H9 (cell line): ENCODE data around the gene RGS13. TPM values are rescaled to one million over a fixed set of nuclear protein-coding genes. Genes with fewer than 3 reads are reported as not detected.

Experiments used
- DNase-seq: peaks from one replicate; pipeline ENCODE4 v3.0.0-alpha.2; 2017
- H2AFZ ChIP-seq: one replicate; pipeline ENCODE4 v1.6.1; 2013; ENCODE audit warnings: mild to moderate bottlenecking, low read length, control low read depth, moderate library complexity
- H2AK5ac ChIP-seq: 2 replicates; pipeline ENCODE4 v1.6.1; 2013; ENCODE audit warnings: low read length, control low read depth, mixed read lengths; ENCODE audit not compliant: insufficient read length
- H2BK120ac ChIP-seq: one replicate; pipeline ENCODE4 v1.6.1; 2013; ENCODE audit warnings: low read depth, mild to moderate bottlenecking, low read length, control low read depth, inconsistent platforms; ENCODE audit not compliant: poor library complexity, severe bottlenecking
- H2BK12ac ChIP-seq: 2 replicates; pipeline ENCODE4 v1.6.1; 2013; ENCODE audit warnings: low read length, control low read depth, mixed read lengths, low read depth; ENCODE audit not compliant: insufficient read length
- H2BK15ac ChIP-seq: 2 replicates; pipeline ENCODE4 v1.6.1; 2013; ENCODE audit warnings: low read depth, low read length, control low read depth
- H2BK20ac ChIP-seq: one replicate; pipeline ENCODE4 v1.6.1; 2013; ENCODE audit warnings: low read depth, mild to moderate bottlenecking, low read length, control low read depth, inconsistent platforms; ENCODE audit not compliant: poor library complexity, severe bottlenecking
- H2BK5ac ChIP-seq: 2 replicates; pipeline ENCODE4 v1.6.1; 2013; ENCODE audit warnings: low read length, control low read depth, mixed read lengths; ENCODE audit not compliant: insufficient read length
- H3K14ac ChIP-seq: 2 replicates; pipeline ENCODE4 v1.6.1; 2013; ENCODE audit warnings: low read length, control low read depth; ENCODE audit not compliant: insufficient read depth
- H3K18ac ChIP-seq: 2 replicates; pipeline ENCODE4 v1.6.1; 2013; ENCODE audit warnings: low read depth, mild to moderate bottlenecking, mixed read lengths, low read length, control low read depth; ENCODE audit not compliant: insufficient read length
- H3K23ac ChIP-seq: 2 replicates; pipeline ENCODE4 v1.6.1; 2013; ENCODE audit warnings: low read length, control low read depth, mixed read lengths, low read depth; ENCODE audit not compliant: insufficient read length
- H3K23me2 ChIP-seq: 2 replicates; pipeline ENCODE4 v1.6.1; 2013; ENCODE audit warnings: low read depth, mild to moderate bottlenecking, mixed read lengths, low read length, control low read depth; ENCODE audit not compliant: insufficient read length, poor library complexity, severe bottlenecking
- H3K27ac ChIP-seq: 2 replicates; pipeline ENCODE4 v1.5.1; 2013; ENCODE audit warnings: low read length, control low read depth, mixed read lengths, low read depth; ENCODE audit not compliant: insufficient read length
- H3K27me3 ChIP-seq: 2 replicates; pipeline ENCODE4 v1.6.1; 2013; ENCODE audit warnings: low read length, control low read depth, inconsistent platforms; ENCODE audit not compliant: insufficient read depth
- H3K4ac ChIP-seq: 2 replicates; pipeline ENCODE4 v1.6.1; 2013; ENCODE audit warnings: low read depth, mild to moderate bottlenecking, control low read depth, inconsistent platforms, low read length, moderate library complexity
- H3K4me1 ChIP-seq: 2 replicates; pipeline ENCODE4 v1.6.1; 2013; ENCODE audit warnings: low read length, control low read depth, inconsistent platforms; ENCODE audit not compliant: insufficient read depth
- H3K4me2 ChIP-seq: 2 replicates; pipeline ENCODE4 v1.6.1; 2013; ENCODE audit warnings: low read length, control low read depth, mixed read lengths; ENCODE audit not compliant: insufficient read length, insufficient read depth
- H3K56ac ChIP-seq: 2 replicates; pipeline ENCODE4 v1.6.1; 2013; ENCODE audit warnings: low read depth, mild to moderate bottlenecking, mixed read lengths, low read length, control low read depth; ENCODE audit not compliant: insufficient read length
- H3K79me1 ChIP-seq: 2 replicates; pipeline ENCODE4 v1.6.1; 2013; ENCODE audit warnings: low read depth, mild to moderate bottlenecking, moderate library complexity, low read length, control low read depth, inconsistent platforms; ENCODE audit not compliant: insufficient read depth, poor library complexity, severe bottlenecking
- H3K79me2 ChIP-seq: 2 replicates; pipeline ENCODE4 v1.6.1; 2013; ENCODE audit warnings: low read length, control low read depth, inconsistent platforms; ENCODE audit not compliant: insufficient read depth
- H3K9ac ChIP-seq: 2 replicates; pipeline ENCODE4 v1.6.1; 2013; ENCODE audit warnings: low read length, control low read depth, mixed read lengths; ENCODE audit not compliant: insufficient read length; ENCODE audit errors: extremely low read depth
- H3K9me3 ChIP-seq: one replicate; pipeline ENCODE4 v1.6.1; 2013; ENCODE audit warnings: low read depth, low read length, inconsistent platforms; ENCODE audit not compliant: control insufficient read depth
- H3T11ph ChIP-seq: one replicate; pipeline ENCODE4 v1.6.1; 2013; ENCODE audit warnings: mild to moderate bottlenecking, low read length, control low read depth, inconsistent platforms
- H4K20me1 ChIP-seq: one replicate; pipeline ENCODE4 v1.6.1; 2013; ENCODE audit not compliant: control insufficient read depth, insufficient read length, insufficient read depth
- H4K5ac ChIP-seq: 2 replicates; pipeline ENCODE4 v1.6.1; 2013; ENCODE audit warnings: low read depth, mild to moderate bottlenecking, mixed read lengths, low read length, control low read depth; ENCODE audit not compliant: insufficient read length
- H4K8ac ChIP-seq: replicated peaks from 2 replicates; pipeline ENCODE4 v1.6.1; 2013; ENCODE audit warnings: low read length, control low read depth, mixed read lengths, low read depth; ENCODE audit not compliant: insufficient read length
- H4K91ac ChIP-seq: 2 replicates; pipeline ENCODE4 v1.6.1; 2013; ENCODE audit warnings: low read depth, mild to moderate bottlenecking, moderate library complexity, mixed read lengths, low read length, control low read depth; ENCODE audit not compliant: insufficient read length
- H3K27ac Mint-ChIP-seq, 3 experiments: 2 replicates in 2 of 3; 3 replicates in 1 of 3; pipeline ENCODE4 v1.8.0; 2020 to 2021; ENCODE audit warnings: mixed read lengths in 3 of 3, mild to moderate bottlenecking in 1 of 3, moderate library complexity in 1 of 3
- H3K27me3 Mint-ChIP-seq: 2 replicates; pipeline ENCODE4 v1.8.0; 2021; ENCODE audit warnings: low read depth, mild to moderate bottlenecking, moderate library complexity, mixed read lengths
- H3K36me3 Mint-ChIP-seq, 3 experiments: 2 replicates in 2 of 3; 3 replicates in 1 of 3; pipeline ENCODE4 v1.8.0; 2020 to 2021; ENCODE audit warnings: low read depth in 3 of 3, mixed read lengths in 3 of 3; ENCODE audit not compliant: insufficient read depth in 1 of 3
- H3K4me1 Mint-ChIP-seq, 2 experiments: 2 replicates each; pipeline ENCODE4 v1.8.0; 2020; ENCODE audit warnings: mixed read lengths in 2 of 2
- H3K4me3 Mint-ChIP-seq, 2 experiments: 2 replicates in 1 of 2; 3 replicates in 1 of 2; pipeline ENCODE4 v1.8.0; 2020 to 2021; ENCODE audit warnings: mild to moderate bottlenecking in 2 of 2, mixed read lengths in 2 of 2, moderate library complexity in 1 of 2
- H3K9me3 Mint-ChIP-seq, 2 experiments: 2 replicates in 1 of 2; 3 replicates in 1 of 2; pipeline ENCODE4 v1.8.0; 2020; ENCODE audit warnings: mild to moderate bottlenecking in 2 of 2, mixed read lengths in 2 of 2, moderate library complexity in 1 of 2
- CTCF ChIP-seq: fragments of 200-600 bp; sonication (generic); conservative IDR thresholded peaks from 3 replicates; pipeline ENCODE4 v1.8.0; 2021; ENCODE audit warnings: antibody characterized with exemption, mild to moderate bottlenecking
- WGBS: extraction: QIAGEN DNeasy Blood & Tissue Kit; methylation state at CpG from one replicate; pipeline ENCODE4 v1.1.7; 2013; ENCODE audit warnings: missing lambda C conversion rate, low lambda C conversion rate, mixed read lengths; ENCODE audit not compliant: insufficient read length; ENCODE audit errors: extremely low coverage; 5-methylcytosine and 5-hydroxymethylcytosine counted together
- total RNA-seq: library from RNA; stranded (reverse); gene quantifications from 2 replicates; pipeline ENCODE4 v1.2.1, GENCODE V29; 2021

The RGS13 gene
- total RNA-seq, 1 experiment from 2014 or later, result not detected

- no peaks in the 10 kb centered on the region for H3K4me1 ChIP-seq
- Mint-ChIP-seq H3K4me3 (no peak overlapping the region), H3K27ac (no peak overlapping the region), H3K27me3 (no peaks in the 10 kb centered on the region), H3K9me3 (0 out of 5 replicates have a peak, but pooled peaks cover 0 to 2% of the 10 kb centered on the region in 2 experiments), H3K4me1 (no peaks in the 10 kb centered on the region), H3K36me3 (no peaks in the 10 kb centered on the region)
- no peak overlapping the region for H4K91ac ChIP-seq
- H3K9me3 ChIP-seq, result no peaks in the 10 kb centered on the region
- no peak overlapping the region for H4K8ac ChIP-seq
- no peak overlapping the region for H2AK5ac ChIP-seq
- H3K18ac ChIP-seq, result no peak overlapping the region
- no peak overlapping the region for H2BK5ac ChIP-seq
- H3K23ac ChIP-seq, result no peak overlapping the region
- H3K14ac ChIP-seq, result no peak overlapping the region
- DNase-seq, result no peak
- no peak overlapping the region for H2BK15ac ChIP-seq
- H3K27ac ChIP-seq, result no peak overlapping the region
- no peak overlapping the region for H4K5ac ChIP-seq
- H3K79me2 ChIP-seq, result no peaks in the 10 kb centered on the region
- no peak overlapping the region for H3K9ac ChIP-seq
- H3K56ac ChIP-seq, result no peak overlapping the region
- no peak overlapping the region for H3K4me2 ChIP-seq
- WGBS, result no CpG with 5 or more reads among the region's 4 CpGs
- no peak overlapping the region for H3T11ph ChIP-seq
- H2BK12ac ChIP-seq, result no peak overlapping the region
- no peak overlapping the region for H2BK20ac ChIP-seq
- no peak overlapping the region for H2BK120ac ChIP-seq
- H2AFZ ChIP-seq, result no peak overlapping the region
- no peaks in the 10 kb centered on the region for H3K27me3 ChIP-seq
- no peak overlapping the region for H3K4ac ChIP-seq
- TF ChIP-seq CTCF, result no peak
- H4K20me1 ChIP-seq, result no peaks in the 10 kb centered on the region
- H3K79me1 ChIP-seq, result no peaks in the 10 kb centered on the region
- H3K23me2 ChIP-seq, result no peaks in the 10 kb centered on the region
Measured at GRCh38 chr1:192657760-192658159, 21.8 kb downstream of the RGS13 start.
